K562 (cell line): Measurements from ENCODE around the gene HIVEP2. TPM values are rescaled to one million over a fixed set of nuclear protein-coding genes. Genes with fewer than 3 reads are reported as not detected.

ENCODE experiments used
- ATAC-seq: fragments of 200-7000 bp; cut with Tn5 transposase; 3 replicates; pipeline ENCODE4 v1.9.1; 2020; ENCODE audit warnings: moderate library complexity
- BruUV-seq: library from RNA; stranded (reverse); fragments of 400-500 nt; replicated peaks from 2 replicates; lab custom pipeline; 2021; lab: Mats Ljungman, UMichigan
- CTCF ChIA-PET: fragments of 300-600 bp; formaldehyde crosslinking; extraction: SDS; loops from one replicate; lab custom pipeline; 2021; ENCODE audit warnings: low intra/inter-chr PET ratio; lab: Yijun Ruan, JAX
- POLR2A ChIA-PET: fragments of 300-600, 350-650 bp; sonication (Branson Sonifier 250); formaldehyde crosslinking; extraction: SDS; loops from one replicate; lab custom pipeline; 2021; ENCODE audit warnings: antibody characterized with exemption, inconsistent platforms; lab: Yijun Ruan, JAX
- DNase-seq, 4 experiments: peaks; one replicate each; pipeline versions ENCODE4 v3.0.0 to v3.0.0-alpha.2; 2011 to 2018; ENCODE audit warnings: low spot score in 3 of 4, mixed read lengths in 3 of 4; ENCODE audit errors: extremely low read depth in 1 of 4
- FAIRE-seq: peaks from 2 replicates; lab custom pipeline; 2011; peaks lifted over from hg19 to GRCh38; lab: Jason Lieb, UNC
- H2AFZ ChIP-seq: 2 replicates; pipeline ENCODE4 v1.6.0; 2011; ENCODE audit warnings: low read depth, low read length, control low read depth, inconsistent platforms
- H3K27ac ChIP-seq: fragments of 200-600 bp; 3 replicates; pipeline ENCODE4 v1.8.0; 2011; ENCODE audit warnings: low read depth, mild to moderate bottlenecking, control low read depth, inconsistent platforms, low read length, moderate library complexity, mixed read lengths; ENCODE audit errors: extremely low read depth
- H3K27me3 ChIP-seq, 2 experiments: fragments of 300-600 bp in 1 of 2; 2 replicates in 1 of 2; 3 replicates in 1 of 2; pipeline versions ENCODE4 v1.6.0 to v1.8.0; 2011; ENCODE audit warnings: inconsistent platforms in 2 of 2, low read length in 2 of 2, mild to moderate bottlenecking in 1 of 2, mixed read lengths in 1 of 2, moderate library complexity in 1 of 2; ENCODE audit not compliant: control insufficient read depth in 2 of 2, insufficient read depth in 2 of 2
- H3K36me3 ChIP-seq: fragments of 300-600 bp; 3 replicates; pipeline ENCODE4 v1.8.0; 2011; ENCODE audit warnings: mild to moderate bottlenecking, low read length, inconsistent platforms; ENCODE audit not compliant: control insufficient read depth, insufficient read depth
- H3K4me1 ChIP-seq, 2 experiments: fragments of 200-600 bp in 1 of 2; replicated peaks in 1 of 2; 2 replicates in 1 of 2; 3 replicates in 1 of 2; pipeline versions ENCODE4 v1.5.1 to v1.8.0; 2011; ENCODE audit warnings: inconsistent platforms in 2 of 2, low read length in 2 of 2, mild to moderate bottlenecking in 1 of 2, mixed read lengths in 1 of 2, moderate library complexity in 1 of 2; ENCODE audit not compliant: control insufficient read depth in 2 of 2, insufficient read depth in 2 of 2
- H3K4me2 ChIP-seq: 2 replicates; pipeline ENCODE4 v1.6.1; 2011; ENCODE audit warnings: low read length, control low read depth, inconsistent platforms, mixed read lengths; ENCODE audit not compliant: insufficient read depth
- H3K4me3 ChIP-seq: fragments of 200-600 bp; sonication (generic), shearing (Covaris generic); 2 replicates; pipeline ENCODE4 v1.5.1; 2016; ENCODE audit warnings: control low read depth, inconsistent platforms
- H3K79me2 ChIP-seq: fragments of 200-600 bp; 3 replicates; pipeline ENCODE4 v1.8.0; 2011; ENCODE audit warnings: low read length, inconsistent platforms; ENCODE audit not compliant: control insufficient read depth, insufficient read depth
- H3K9ac ChIP-seq, 2 experiments: 2 replicates each; pipeline versions ENCODE4 v1.6.0 to v1.6.1; 2011; ENCODE audit warnings: low read depth in 2 of 2, low read length in 2 of 2, control low read depth in 1 of 2, inconsistent platforms in 1 of 2, mild to moderate bottlenecking in 1 of 2, mixed read lengths in 1 of 2; ENCODE audit not compliant: insufficient read depth in 1 of 2
- H3K9me1 ChIP-seq: one replicate; pipeline ENCODE4 v1.6.0; 2011; ENCODE audit warnings: inconsistent platforms, mild to moderate bottlenecking, low read length, moderate library complexity; ENCODE audit not compliant: control insufficient read depth, insufficient read depth
- H3K9me3 ChIP-seq: replicated peaks from 2 replicates; pipeline ENCODE4 v1.5.1; 2011; ENCODE audit warnings: low read depth, low read length, inconsistent platforms; ENCODE audit not compliant: control insufficient read depth, insufficient read depth
- H4K20me1 ChIP-seq: replicated peaks from 2 replicates; pipeline ENCODE4 v1.6.1; 2011; ENCODE audit warnings: low read length, inconsistent platforms, mixed read lengths; ENCODE audit not compliant: control insufficient read depth, insufficient read depth
- MTF1 ChIP-seq: fragments of 250-450 bp; sonication (Bioruptor Pico); IDR thresholded peaks from 2 replicates; pipeline ENCODE4 v1.9.0; 2021; ENCODE audit warnings: moderate library complexity, mild to moderate bottlenecking, inconsistent platforms, borderline replicate concordance
- ZC3H11A ChIP-seq: IDR thresholded peaks from 2 replicates; pipeline ENCODE4 v1.6.1; 2012; ENCODE audit warnings: low read depth, low read length, improper control_type of control experiment
- ZNF449 ChIP-seq: fragments of 250-450 bp; sonication (Bioruptor Pico); IDR thresholded peaks from 2 replicates; pipeline ENCODE4 v1.8.0; 2022; ENCODE audit warnings: moderate library complexity, mild to moderate bottlenecking, inconsistent platforms
- ZNF699 ChIP-seq: fragments of 250-450 bp; sonication (Bioruptor Pico); IDR thresholded peaks from 2 replicates; pipeline ENCODE4 v1.8.0; 2021; ENCODE audit warnings: mild to moderate bottlenecking, moderate library complexity; ENCODE audit not compliant: insufficient replicate concordance
- WGBS: fragments of 100-300 bp; shearing (Covaris generic); methylation state at CpG from one replicate; pipeline ENCODE4 v1.1.6; 2016; ENCODE audit warnings: low coverage, mixed read lengths; ENCODE audit not compliant: insufficient coverage; ENCODE audit errors: missing lambda C conversion rate; 5-methylcytosine and 5-hydroxymethylcytosine counted together
- in situ Hi-C: fragments of 300-500 bp; cut with MboI; formaldehyde crosslinking; loops from 4 replicates; pipeline ENCODE4 v1.15.0; 2018; ENCODE audit warnings: inconsistent platforms, mixed read lengths
- intact Hi-C: fragments of 100-400 bp; cut with micrococcal nuclease; formaldehyde crosslinking; loops from 2 replicates; pipeline ENCODE4 v1.14.2; 2022
- polyA plus RNA-seq, 8 experiments: library from polyadenylated mRNA; depleted of rRNA in 4 of 8; stranded (reverse) in 5 of 8; unstranded in 3 of 8; fragments of >200 nt; fragmentation: Nextera tagmentation in 2 of 8; fragmentation: Illumina TruSeq in 1 of 8; extraction: Ambion mirVana in 2 of 8; extraction: Trizol in 1 of 8; gene quantifications; 2 replicates each; pipeline versions ENCODE4 v1.2.1 to v1.2.3, GENCODE V29; 2011 to 2014; ENCODE audit warnings: inconsistent platforms in 1 of 8, missing spikeins in 1 of 8
- total RNA-seq, 7 experiments: library from RNA; depleted of rRNA in 6 of 7; stranded (reverse); fragments of >200 nt in 6 of 7; fragmentation: Illumina TruSeq in 2 of 7; extraction: Trizol in 2 of 7; gene quantifications; 2 replicates each; pipeline versions ENCODE4 v1.2.1 to v1.2.3, GENCODE V29; 2011 to 2021; ENCODE audit warnings: low replicate concordance in 1 of 7
- TF ChIP-seq, protein P1 (sequence below), 2 experiments: fragments of 250-450 bp in 1 of 2; fragments of 450-650 bp in 1 of 2; sonication (Bioruptor Pico) in 1 of 2; IDR thresholded peaks; 2 replicates each; pipeline versions ENCODE4 v1.6.1 to v1.8.0; 2016 to 2021; ENCODE audit warnings: mild to moderate bottlenecking in 2 of 2, moderate library complexity in 2 of 2, missing compliant biosample characterization in 1 of 2, missing genetic modification characterization in 1 of 2

Gene HIVEP2
- total and polyA plus RNA-seq, 9 of the 15 experiments (the other 6 are each of a cell fraction or from before 2014, with no cell fraction given): under 0.01 to 1.2 (median 0.31) TPM

DNA sequence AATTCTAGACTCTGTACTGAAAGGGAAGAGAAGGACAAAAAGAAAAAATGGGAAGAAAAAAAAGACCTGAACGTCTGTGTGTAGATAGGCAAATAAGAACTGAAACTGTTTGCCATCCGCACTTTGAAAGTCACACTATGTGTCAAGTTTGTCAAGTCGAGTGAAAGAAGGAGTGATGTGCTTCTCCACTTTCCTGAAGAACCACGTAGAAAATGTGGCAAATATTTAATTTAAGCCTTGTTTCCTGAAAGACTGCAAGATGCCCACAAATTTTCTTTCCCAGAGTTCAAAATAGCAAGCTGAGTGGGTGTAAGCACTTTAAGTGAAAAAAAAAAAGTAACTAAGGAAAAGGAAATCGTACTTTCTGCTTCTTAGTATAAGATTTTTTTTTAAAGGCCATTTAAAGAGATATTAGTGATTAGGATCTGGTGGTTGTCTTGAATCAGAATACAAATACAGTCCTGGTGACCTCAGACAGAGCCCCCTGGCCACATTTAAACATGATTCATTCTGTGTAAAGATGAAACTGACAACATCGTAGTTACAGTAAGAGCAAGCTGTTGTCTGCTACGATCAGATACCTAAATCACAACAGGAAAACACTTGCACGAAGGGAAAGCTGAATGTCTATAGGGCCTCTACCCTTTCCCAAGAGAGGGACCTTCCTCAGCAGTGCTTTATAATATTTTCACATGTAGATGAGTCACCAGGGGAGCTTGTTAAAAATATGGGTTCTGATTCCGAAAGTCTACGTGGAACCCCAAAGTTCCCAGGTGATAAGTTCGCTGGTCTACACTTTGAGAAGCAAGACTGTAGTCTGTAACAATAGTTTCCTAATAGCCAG, 102.3 kb downstream of the HIVEP2 start:
- BruUV-seq: no TSS peak
- in situ Hi-C loops: no loop called here
- no peaks in the 10 kb centered on the region for H3K9me1 ChIP-seq
- 0 out of 5 replicates have a peak, but pooled peaks cover 0 to 3% of the 10 kb centered on the region in 2 experiments for H3K4me1 ChIP-seq
- no peak overlapping the region for H3K4me3 ChIP-seq
- no peak overlapping the region for H3K27ac ChIP-seq
- H3K79me2 ChIP-seq: no peaks in the 10 kb centered on the region
- FAIRE-seq (no peak), DNase-seq (no peak), ATAC-seq (no peak)
- H3K27me3 ChIP-seq: peaks cover 12 to 16% of the 10 kb centered on the region in 2 experiments; a peak in 4 of 5 replicates
- intact Hi-C loops: no loop called here
- CTCF ChIA-PET: interaction anchor here (0.6 kb wide), 1 partner anchor 580 kb away, joined by 3 read pairs; no protein-coding TSS in a partner anchor
- no peaks in the 10 kb centered on the region for H4K20me1 ChIP-seq
- TF ChIP-seq ZC3H11A (no peak), MTF1 (CRISPR knock-in tag) (no peak), ZNF699 (no peak)
- WGBS: 2% methylated on average over 11 of the region's 11 CpGs
- H3K4me2 ChIP-seq: no peak overlapping the region
- no peak overlapping the region for H2AFZ ChIP-seq
- H3K9ac ChIP-seq: no peak overlapping the region
- no peaks in the 10 kb centered on the region for H3K36me3 ChIP-seq
- POLR2A ChIA-PET: interaction anchor here (0.8 to 1.2 kb wide), 3 partner anchors 10 to 61 kb away, joined by 3 to 4 read pairs (median 3); no protein-coding TSS in a partner anchor
- no peaks in the 10 kb centered on the region for H3K9me3 ChIP-seq

GRCh38 chr6:142841915-142842314, 103.1 kb downstream of the HIVEP2 start:
- POLR2A ChIA-PET: no interaction called here
- Histone ChIP-seq H3K4me2 (no peak overlapping the region), H3K36me3 (no peaks in the 10 kb centered on the region), H3K4me3 (no peak overlapping the region), H4K20me1 (no peaks in the 10 kb centered on the region), H3K9ac (no peak overlapping the region), H2AFZ (no peak overlapping the region)
- intact Hi-C loops: no loop called here
- 0% methylated on average over 1 of the region's 1 CpG for WGBS
- in situ Hi-C loops: no loop called here
- TF ChIP-seq, protein P1, sequence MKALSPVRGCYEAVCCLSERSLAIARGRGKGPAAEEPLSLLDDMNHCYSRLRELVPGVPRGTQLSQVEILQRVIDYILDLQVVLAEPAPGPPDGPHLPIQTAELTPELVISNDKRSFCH (CRISPR knock-in tag; IDR thresholded peaks at IDR 0.05): no peak
- TF ChIP-seq, protein P1 (tag; IDR thresholded peaks at IDR 0.05): no peak
- no peak for TF ChIP-seq ZNF449 (CRISPR knock-in tag)
- TF ChIP-seq, all 486 proteins: peak for 0
- FAIRE-seq (no peak), DNase-seq (no peak), ATAC-seq (no peak)
- peaks cover 10 to 14% of the 10 kb centered on the region in 2 experiments; a peak in 4 of 5 replicates for H3K27me3 ChIP-seq
- CTCF ChIA-PET: no interaction called here
- H3K9me1 ChIP-seq: no peaks in the 10 kb centered on the region
- BruUV-seq: no TSS peak
- H3K27ac ChIP-seq: no peak overlapping the region
- no peaks in the 10 kb centered on the region for H3K9me3 ChIP-seq
- H3K4me1 ChIP-seq: 0 out of 5 replicates have a peak, but pooled peaks cover 0 to 3% of the 10 kb centered on the region in 2 experiments
- H3K79me2 ChIP-seq: no peaks in the 10 kb centered on the region
